ENCODE measurements around the gene PRKAG2.
"Not testable (repeated sequence)": the region's sequence is repeated elsewhere in the genome, so short reads cannot be mapped to it uniquely, and the experiment has no call there.

The PRKAG2 gene

DNA sequence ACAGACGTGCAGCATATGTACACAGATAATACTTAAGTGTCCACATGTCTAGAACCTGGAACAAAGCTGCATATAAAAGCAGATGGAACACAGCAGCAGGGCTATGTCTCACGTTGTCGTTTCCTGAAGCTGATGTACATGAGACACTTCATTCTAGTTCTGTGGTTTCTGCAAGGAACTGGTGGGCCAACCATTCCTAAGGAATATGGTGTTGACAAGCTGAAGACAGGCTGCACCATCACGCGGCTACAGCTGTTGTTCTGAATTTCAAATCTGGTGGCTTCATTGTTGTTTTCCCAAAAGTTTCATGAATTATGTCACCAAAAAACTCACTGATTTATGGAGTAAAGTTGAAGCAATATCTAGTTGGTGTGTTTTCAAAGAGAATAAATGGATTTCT is 33.7 kb downstream of the PRKAG2 start:
- no peak for TF ChIP-seq ZFX (IDR thresholded peaks at IDR 0.05; ENCODE audit: borderline replicate concordance)
- TF ChIP-seq, protein P1, sequence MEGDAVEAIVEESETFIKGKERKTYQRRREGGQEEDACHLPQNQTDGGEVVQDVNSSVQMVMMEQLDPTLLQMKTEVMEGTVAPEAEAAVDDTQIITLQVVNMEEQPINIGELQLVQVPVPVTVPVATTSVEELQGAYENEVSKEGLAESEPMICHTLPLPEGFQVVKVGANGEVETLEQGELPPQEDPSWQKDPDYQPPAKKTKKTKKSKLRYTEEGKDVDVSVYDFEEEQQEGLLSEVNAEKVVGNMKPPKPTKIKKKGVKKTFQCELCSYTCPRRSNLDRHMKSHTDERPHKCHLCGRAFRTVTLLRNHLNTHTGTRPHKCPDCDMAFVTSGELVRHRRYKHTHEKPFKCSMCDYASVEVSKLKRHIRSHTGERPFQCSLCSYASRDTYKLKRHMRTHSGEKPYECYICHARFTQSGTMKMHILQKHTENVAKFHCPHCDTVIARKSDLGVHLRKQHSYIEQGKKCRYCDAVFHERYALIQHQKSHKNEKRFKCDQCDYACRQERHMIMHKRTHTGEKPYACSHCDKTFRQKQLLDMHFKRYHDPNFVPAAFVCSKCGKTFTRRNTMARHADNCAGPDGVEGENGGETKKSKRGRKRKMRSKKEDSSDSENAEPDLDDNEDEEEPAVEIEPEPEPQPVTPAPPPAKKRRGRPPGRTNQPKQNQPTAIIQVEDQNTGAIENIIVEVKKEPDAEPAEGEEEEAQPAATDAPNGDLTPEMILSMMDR (IDR thresholded peaks at IDR 0.05): no peak
- H3K27ac ChIP-seq: no peak overlapping the region

DNA sequence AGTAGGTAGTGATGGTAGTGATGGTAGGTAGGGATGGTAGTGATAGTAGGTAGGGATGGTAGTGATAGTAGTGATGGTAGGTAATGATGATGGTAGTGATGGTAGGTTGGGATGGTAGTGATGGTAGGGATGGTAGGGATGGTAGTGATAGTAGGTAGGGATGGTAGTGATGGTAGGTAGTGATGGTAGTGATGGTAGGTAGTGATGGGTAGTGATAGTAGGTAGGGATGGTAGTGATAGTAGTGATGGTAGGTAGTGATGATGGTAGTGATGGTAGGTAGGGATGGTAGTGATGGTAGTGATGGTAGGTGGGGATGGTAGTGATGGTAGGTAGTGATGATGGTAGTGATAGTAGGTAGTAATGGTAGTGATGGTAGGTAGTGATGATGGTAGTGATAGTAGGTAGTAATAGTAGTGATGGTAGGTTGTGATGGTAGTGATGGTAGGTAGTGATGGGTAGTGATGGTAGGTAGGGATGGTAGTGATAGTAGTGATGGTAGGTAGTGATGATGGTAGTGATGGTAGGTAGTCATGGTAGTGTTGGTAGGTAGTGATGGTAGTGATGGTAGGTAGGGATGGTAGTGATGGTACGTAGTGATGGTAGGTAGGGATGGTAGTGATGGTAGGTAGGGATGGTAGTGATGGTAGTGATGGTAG is 35.4 kb downstream of the PRKAG2 start:
- H3K27ac ChIP-seq: not testable (repeated sequence)

DNA sequence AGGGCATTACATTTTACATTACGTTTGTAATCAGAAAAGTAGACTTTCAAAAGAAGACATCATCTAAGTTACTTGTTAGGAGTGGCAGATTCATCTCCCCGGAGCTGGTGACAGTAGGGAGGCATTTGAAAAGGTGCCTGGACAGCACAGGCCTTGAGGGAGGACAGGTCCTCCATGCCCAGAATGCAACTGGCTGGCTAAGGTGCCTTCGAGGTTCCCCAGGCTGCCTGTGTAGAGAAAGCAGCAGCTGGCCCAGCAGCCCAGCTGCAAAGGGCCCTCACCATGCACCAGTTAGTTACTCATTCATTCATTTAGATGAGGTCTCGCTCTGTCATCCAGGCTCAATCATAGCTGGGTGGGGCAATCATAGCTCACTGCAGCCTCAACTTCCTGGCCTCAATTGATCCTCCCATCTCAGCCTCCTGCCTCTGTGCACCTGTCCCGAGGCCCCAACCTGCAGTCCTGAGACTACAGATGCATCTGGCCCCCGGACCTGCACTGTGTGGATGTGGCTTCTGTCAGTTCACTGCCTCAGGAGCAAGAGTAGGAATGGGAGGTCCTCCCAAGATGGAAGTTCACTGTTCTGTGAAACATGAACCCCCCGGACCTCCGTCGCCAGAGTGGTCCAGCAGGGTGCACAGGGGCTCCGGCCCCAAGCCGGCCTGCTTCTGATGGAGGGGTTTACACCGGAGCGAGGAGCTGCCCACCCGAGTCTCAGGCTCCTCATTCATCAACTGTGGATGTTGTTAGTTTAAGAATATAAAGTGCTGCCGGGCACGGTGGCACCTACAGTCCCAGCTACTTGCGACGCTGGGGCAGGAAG is 36.6 kb downstream of the PRKAG2 start:
- H3K27ac ChIP-seq: no peak overlapping the region
- TF ChIP-seq, protein P1 (IDR thresholded peaks at IDR 0.05): no peak
- no peak for TF ChIP-seq ZFX (IDR thresholded peaks at IDR 0.05; ENCODE audit: borderline replicate concordance)

DNA sequence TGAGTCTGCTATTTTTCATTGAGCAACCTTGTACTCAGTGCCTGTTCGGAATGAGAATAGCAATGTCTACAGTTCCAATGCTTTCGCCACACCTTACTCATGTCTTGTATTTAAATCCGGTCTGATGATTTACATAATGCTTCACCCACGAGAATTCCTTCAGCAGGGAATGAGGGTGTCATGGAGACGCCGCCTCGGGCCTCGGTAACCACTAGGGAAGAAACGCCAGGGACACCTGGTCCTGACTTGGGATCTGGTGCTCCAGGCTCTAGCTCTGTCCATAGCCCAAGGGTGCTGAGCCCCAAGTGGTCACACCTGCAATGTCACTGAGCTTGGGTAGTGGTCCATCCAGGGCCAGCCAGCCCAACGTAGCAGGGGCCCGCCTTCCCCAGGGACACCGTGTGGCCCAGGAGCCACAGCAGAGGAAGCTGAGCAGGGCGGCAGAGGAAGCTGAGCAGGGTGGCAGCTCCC is 37.4 kb downstream of the PRKAG2 start:
- TF ChIP-seq ZFX (IDR thresholded peaks at IDR 0.05; ENCODE audit: borderline replicate concordance): no peak
- TF ChIP-seq, protein P1 (IDR thresholded peaks at IDR 0.05): no peak
- no peak overlapping the region for H3K27ac ChIP-seq

DNA sequence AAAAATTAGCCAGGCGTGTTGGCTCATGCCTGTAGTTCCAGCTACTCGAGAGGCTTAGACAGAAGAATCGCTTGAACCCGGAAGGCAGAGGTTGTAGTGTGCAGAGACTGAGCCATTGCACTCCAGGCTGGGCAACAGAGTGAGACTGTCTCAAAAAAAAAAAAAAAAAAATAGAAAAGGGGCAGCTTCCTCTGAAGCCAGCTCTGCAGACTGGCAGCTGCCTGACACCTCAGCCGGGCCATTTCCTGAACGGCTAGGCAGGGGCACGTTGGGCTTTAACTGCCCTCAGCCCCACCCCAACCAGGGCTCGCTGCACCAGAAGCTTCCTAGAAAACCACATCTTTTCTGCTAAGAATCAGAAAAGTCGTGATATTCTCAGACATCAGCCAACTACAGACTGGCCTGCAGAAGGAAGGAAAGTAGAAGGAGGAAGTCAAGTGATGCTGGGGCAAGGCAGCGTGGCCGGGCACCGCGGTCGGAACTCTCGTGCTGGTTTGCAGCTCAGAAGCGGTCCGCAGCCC is 38.0 kb downstream of the PRKAG2 start:
- H3K27ac ChIP-seq: no peak overlapping the region
- TF ChIP-seq, protein P1 (IDR thresholded peaks at IDR 0.05): no peak
- no peak for TF ChIP-seq ZFX (IDR thresholded peaks at IDR 0.05; ENCODE audit: borderline replicate concordance)

DNA sequence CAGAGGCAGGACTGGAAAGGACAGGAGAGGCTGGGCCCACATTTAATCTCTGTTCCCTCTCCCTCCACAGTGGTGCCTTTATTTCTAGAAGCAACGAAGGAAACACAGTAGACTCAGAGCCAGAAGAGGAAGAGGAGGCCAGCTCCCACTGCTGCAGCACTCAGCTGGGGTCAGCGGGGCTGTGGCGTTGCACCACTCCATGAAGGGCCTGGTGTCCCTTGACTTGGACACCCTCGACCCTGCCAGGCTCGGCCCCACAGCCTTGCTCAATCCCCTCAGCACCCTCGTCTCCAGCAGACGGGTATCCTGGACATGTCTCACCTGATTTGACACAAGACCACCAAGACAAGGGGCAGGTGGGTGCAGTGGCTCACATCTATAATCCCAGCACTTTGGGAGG is 38.8 kb downstream of the PRKAG2 start:
- H3K27ac ChIP-seq: no peak overlapping the region
- TF ChIP-seq ZFX (IDR thresholded peaks at IDR 0.05; ENCODE audit: borderline replicate concordance): no peak
- TF ChIP-seq, protein P1 (IDR thresholded peaks at IDR 0.05): no peak

DNA sequence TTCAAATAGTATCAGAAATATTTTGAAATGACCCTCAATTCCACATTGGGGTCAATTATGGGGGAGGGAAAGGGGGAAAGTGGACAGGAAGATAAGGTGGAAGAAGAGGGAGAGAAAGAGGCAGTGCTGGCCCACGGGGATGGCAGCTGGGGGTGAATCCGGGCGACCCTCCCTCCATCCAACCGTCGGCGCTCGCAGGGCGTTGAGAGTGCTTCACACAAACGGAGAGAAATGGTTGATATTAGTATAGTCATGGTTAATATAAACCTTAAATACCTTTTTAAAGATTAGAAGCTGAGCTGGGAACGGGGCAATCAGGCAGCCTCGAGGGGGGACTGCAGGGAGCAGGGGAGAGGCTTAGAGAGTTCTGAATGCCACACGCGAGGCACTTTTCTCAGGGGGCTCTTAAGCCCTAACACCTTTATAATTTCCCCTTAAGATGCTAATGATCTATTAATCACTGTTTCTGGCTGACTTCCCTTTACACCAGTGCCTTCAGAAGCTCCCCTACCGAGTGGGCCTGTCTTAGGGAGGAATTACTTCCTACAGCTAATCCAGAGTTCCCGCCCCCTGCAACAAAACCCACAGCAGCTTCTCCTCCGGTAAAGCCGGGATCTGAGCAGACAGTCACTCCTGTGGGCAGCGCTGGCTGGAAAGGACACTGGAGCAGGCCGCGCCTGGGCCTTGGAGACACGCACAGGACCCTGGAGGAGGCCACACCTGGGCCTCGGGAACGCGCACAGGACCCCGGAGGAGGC is 39.5 kb downstream of the PRKAG2 start:
- TF ChIP-seq ZFX (IDR thresholded peaks at IDR 0.05; ENCODE audit: borderline replicate concordance): no peak
- TF ChIP-seq, protein P1 (IDR thresholded peaks at IDR 0.05): no peak
- H3K27ac ChIP-seq: no peak overlapping the region
